ENCODE data around the gene RPL27.

Gene RPL27

DNA sequence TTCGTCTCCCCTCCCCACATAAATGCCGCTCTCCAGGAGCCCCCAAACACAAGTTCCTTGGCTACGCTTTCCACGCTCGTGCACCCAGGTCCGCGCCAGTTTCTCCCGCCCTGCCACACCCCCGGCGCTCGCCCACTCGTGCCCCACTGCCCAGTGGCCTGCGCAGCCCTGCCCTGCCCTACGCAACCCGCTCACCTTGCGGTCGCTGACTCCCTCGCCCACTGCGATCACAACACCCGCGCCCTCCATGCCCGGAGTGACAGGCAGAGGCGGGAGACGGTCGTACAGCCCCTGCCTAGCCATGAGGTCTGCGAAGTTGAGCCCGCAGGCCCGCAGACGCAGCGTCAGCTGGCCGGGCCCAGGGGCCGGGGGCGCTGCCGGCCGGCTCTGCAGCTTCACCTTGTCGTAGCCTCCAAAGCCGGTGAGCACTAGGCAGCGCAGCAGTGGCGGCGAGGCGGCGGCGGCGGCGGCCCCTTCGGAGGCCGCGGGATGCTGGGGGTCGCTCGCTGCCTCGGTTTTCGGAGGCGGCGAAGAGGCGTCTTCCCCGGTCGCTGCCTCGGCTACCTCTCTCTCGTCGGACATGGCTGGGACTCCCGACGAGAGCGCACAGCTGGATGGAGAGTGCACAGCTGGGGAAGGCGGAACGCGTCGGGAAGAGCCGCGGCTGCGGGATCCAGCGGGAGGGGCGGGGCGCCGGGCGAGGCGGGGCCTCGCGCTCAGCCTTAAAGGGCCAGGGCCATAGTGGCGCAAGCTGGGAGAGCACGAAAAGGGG is 23.7 kb downstream of the RPL27 start, which contains the start of gene VAT1:
TSS of gene VAT1 (minus strand) at position 645 of the 772 bp plus-strand sequence. CDS start at position 582, 63 bp downstream.
- peak; percentile 59 for DNase-seq

DNA sequence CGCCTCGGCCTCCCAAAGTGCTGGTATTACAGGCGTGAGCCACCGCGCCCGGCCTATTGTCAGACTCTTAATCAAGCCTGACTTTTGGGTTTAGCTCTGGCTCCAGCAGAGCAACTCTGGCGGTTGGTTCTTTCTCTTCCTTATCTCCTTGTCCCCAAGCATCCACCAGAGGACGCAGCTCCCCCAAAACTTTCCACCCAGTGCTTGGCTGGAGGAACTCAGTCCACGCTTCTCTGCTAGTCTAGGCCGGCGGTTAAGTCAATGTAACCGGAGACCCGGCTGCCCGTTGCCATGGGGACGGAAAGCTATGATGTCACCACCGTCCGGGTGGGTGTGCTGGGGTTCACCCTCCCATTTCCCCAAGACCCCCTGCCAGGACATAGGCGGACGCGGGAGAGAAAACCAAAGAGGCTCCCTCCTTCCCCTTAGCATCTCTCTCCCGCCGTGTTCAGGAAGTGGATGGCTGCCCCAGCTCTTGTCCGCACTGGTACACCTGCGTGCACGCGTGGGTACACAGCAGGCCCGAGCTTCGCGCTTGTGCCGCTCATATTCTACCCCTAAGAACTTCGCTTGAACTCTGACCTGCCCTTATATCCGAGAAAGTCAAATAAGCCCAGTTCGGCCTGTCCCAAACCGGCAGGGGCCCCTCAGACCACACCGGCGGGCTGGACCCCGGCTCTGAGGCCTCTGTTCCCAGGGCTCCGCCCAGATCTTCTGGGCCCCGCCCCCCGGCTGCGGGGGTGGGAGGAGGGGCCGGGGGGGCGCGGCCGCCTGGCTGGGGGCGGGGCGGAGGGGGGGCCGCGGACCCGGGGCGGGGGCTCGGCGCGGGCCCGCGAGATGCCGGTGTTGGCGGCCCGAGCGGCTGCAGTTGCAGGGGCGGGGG is 26.4 kb downstream of the RPL27 start, which contains the start of gene RND2:
TSS of gene RND2 (plus strand) at position 825 of the 883 bp plus-strand sequence. CDS start 117 bp downstream, outside the sequence.
- peak; percentile 64 for DNase-seq

DNA sequence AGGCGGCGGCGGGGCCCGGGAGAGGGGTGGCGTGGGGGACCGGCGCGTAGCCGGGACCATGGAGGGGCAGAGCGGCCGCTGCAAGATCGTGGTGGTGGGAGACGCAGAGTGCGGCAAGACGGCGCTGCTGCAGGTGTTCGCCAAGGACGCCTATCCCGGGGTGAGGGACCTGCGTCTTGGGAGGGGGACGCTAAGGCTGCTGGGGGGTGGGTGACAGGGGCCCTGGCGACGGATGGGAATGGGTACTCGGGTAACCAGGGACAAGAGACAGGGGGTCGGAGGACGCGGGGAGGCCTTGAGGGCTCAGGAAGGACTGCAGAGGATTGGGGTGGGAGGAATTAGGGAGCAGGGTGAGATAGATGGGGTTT is 27.1 kb downstream of the RPL27 start:
- DNase-seq, result no peak

DNA sequence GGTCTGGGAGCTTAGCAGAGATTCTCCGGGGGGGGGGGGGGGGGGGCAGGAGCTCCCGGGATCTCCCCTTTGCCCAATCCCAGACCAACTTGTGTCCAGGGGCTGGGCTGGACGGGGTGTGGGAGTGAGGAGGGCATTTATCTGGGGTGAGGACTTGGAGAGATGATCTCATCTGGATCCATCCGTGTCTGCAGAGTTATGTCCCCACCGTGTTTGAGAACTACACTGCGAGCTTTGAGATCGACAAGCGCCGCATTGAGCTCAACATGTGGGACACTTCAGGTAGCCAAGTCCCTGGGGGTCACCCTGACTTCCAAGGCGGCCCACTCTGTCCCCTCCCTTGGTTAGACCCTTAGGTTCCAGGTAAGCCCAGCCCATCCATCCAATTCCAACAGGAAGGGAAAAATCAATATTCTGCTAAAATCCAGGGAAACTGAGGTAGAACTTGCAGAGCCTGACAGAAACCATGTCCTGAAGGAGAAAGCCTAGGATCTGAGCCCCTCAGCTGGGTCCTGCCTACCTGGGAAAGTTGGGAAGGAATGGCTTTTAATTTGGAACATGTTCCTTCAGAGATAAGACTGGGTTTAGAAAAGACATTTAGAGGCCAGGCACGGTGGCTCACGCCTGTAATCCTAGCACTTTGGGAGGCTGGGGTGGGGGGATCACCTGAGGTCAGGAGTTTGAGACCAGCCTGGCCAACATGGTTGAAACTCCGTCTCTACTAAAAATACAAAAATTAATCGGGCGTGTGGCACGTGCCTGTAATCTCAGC is 27.7 kb downstream of the RPL27 start:
- no peak for DNase-seq

DNA sequence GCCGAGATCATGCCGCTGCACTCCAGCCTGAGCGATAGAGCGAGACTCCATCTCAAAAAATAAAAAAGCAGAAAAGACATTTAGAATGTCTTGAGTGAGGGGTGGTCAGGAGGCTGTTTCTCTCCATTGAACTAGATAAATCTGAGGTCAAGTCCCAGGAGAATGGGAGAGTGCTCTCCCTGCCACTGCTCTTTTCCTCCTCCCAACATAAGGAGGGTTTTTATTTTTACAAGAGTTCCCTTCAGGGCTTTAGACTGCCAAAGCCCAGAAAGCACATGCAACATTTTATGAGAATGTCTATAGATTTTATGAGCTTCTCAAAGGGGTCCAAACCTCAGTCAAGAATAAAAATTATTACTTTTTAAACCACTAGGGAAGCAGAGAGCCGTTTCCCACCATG is 28.4 kb downstream of the RPL27 start:
- DNase-seq, result no peak

DNA sequence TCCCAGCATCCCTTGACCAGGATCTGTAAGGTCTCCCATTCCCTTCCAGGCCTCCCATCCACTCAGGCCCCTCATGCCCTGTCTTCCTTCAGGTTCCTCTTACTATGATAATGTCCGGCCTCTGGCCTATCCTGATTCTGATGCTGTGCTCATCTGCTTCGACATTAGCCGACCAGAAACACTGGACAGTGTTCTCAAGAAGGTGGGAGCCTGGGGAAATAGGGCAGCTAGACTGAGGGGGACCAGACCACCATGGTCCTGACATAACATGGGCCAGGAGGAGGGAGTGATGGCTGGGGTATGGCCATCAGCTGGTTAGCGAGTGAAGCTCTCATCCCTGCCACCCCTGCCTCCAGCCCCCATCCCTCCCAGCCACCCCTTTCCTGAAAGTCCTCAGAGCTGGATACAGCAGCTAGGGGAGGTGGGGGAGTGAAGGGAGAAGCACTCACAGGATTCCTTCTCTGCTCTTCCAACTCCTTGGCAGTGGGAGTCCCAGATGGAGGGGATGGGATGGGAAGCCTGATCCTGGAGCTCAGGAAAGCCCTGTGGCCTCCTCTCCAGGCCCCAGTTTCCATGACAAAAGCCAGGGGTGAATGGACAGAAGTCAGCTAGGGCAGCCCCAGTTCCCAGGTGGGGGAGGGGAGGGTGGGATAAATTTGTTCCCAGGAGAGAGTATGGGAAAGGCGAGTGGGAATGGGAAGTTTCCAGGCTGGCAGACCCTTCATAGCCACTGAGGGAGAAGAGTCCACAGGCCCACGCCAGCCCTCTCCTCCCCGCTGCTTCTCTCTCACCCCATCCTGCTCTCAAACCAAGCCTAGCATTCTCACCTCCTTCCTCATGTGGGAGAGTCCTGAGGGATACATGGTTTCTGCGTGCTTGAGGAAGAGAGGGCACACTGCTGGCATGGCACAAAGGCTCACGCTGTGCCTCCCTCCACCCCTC is 29.1 kb downstream of the RPL27 start:
- DNase-seq, result no peak

DNA sequence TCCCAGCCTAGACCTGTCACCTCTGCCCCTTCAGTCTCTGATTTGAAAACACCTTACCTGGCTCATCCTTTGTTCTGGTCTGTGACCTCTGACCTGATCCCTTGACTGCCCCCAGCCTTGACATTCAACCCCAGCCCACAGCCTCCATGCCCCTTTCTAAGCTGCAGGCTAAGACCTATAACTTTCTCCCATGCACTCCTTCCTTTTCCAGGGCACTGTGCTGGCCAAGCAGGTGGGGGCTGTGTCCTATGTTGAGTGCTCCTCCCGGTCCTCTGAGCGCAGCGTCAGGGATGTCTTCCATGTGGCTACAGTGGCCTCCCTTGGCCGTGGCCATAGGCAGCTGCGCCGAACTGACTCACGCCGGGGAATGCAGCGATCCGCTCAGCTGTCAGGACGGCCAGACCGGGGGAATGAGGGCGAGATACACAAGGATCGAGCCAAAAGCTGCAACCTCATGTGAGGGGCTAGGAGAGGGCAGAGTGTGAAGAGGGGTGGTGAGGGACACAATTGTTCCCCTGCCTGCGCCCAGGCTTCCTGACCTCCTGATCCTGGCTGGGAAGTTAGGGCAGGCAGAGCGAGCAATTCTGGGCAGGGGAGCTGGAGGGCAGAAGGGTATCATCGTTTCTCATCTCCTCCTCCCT is 30.1 kb downstream of the RPL27 start:
- no peak for DNase-seq

DNA sequence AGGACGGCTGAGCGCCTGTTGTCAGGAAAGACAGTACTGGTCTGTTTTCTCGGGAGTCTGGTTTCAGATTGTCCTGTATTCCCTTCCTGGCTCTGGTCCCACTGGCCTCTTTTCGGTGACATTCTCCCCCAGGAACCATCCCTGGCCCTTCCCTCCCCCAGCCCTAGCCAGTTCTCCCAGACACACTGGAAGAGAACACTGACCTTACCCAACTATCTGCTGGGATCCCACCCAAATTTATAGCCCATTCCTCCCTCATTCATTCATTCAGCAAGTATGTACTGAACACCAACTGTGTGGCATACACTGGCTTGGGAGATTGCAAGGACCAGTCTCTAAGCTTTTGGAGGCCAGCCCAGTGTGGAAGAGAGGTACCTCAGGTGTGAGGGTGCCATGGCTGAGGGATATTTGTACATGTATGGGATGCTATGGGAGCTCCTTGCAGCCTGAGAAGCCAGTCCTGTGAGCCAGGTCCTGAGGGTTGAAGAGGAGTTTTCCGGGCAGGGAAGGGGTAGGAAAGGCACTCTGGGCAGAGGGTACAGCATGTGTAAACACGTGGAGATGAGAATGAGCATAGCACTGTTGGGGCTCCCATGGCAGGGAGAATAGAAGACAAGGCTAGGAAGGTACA is 32.0 kb downstream of the RPL27 start:
- DNase-seq, result no peak

DNA sequence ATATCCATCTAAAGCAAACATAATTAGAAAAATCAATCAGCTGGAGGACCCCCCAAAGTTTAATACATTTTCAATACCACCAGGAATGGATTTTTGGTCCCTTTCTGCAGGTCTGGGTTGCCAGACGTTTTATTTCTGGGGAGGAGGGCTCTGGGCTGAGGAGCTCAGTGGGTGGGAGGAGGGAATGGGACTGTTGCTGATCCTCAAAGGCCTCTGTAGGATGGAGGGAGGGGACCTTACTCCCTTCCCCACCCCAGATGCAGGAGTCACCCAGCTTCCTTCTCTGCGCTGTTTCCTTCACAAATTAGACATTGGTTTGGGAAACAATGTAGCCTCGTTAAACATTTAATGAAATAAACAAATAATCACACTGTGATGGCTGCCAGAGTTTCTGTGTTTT is 33.4 kb downstream of the RPL27 start:
- DNase-seq, result no peak

DNA sequence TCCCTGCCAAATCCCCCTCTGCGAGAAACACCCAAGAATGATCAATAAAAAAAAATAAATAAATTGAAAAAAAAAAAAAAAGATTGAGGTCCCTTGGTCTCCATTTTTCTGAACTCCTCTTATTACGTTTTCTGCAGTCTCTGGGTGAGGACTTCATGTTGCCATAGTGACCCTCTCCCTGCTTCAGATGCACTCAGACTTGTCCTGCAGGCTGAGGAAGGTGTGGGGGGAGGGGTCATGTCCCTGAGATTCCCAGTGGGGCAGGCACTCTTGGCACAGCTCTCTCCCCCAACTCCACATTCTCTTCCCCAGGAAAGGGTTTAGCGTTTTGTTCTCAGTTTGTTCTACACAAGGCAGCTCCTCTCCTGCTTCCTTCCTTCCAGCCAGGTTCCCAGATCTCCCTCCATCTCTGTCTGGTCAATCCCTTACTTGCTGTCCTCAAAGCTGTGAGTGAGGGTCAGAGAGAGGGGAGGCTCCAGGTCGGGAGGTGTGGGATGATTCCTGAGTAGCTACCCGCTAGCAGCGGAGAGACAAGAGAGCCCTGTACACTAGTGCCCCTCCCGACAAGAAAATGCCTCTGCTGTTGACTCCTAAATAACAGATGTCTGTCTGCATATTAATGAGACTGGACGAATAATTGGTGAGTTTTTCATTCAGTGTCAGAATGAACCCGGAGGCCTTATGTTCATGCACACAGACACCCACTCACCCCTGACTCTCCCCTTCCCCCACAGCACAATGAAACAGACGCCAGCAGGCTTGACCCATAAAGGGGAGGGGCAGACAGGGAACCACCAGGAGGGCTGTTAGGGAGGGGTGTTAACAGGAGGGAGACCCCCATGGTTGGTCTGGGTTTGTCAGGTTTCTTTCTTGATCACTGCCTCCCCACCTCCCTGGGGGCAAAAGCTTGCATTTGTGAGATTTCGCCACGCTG is 36.0 kb downstream of the RPL27 start:
- DNase-seq, result no peak

DNA sequence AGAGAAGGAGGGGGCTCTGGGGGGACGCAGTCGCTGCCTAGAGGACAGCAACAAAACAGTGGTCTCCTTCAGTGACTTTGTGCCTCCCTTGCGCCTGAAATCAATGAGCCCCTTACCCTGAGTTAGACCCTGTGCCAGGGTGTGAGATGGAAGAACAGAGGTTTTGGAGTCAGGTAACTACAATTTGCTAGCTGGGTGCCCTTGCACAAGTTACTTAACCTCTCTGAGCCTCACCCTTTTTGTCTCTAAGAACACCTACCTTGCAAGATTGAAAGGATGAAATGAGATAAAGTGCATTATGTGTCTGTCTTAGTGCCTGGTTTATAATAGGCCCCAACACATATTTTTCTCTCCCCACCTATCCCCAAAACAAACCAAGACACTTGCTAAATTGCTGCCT is 36.7 kb downstream of the RPL27 start:
- no peak for DNase-seq

DNA sequence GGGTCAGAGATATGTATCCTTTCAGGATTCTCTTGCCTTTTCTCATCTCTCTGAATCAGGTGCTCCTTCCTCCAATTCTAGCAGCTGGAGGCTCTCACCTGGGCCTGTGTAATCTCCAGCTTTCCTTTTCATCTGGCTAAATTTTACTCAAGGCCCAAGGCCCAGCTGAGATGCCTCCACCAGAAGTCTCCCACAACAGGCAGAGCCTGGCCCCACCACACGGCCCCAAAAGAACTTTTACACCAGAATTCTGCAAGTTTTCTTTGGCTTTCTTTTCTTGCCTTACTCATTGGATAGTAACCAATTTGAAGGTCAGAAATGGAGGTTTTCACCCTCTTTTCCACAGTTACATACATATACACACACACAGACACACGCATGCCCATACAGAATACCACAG is 41.4 kb downstream of the RPL27 start:
- no peak for DNase-seq

DNA sequence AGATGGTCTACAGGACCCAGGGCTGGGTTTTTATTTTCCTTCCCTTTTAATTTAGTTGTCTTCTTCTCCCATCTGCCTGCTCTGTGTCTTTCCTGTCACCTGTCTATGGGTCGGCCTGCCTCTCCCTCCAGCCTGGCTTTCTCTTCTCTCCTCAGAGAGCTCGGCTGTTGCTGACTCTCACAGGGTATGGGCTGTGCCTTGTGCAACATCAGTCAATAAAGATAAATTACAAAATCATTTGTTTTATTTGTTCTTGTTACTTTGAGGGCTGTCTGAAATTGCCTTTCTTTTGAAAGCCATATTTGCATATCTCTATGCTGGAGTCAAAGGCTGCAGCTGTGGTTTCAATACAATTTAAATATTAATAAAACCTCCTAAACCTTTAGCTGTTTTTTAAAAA is 42.4 kb downstream of the RPL27 start:
- DNase-seq, result no peak

DNA sequence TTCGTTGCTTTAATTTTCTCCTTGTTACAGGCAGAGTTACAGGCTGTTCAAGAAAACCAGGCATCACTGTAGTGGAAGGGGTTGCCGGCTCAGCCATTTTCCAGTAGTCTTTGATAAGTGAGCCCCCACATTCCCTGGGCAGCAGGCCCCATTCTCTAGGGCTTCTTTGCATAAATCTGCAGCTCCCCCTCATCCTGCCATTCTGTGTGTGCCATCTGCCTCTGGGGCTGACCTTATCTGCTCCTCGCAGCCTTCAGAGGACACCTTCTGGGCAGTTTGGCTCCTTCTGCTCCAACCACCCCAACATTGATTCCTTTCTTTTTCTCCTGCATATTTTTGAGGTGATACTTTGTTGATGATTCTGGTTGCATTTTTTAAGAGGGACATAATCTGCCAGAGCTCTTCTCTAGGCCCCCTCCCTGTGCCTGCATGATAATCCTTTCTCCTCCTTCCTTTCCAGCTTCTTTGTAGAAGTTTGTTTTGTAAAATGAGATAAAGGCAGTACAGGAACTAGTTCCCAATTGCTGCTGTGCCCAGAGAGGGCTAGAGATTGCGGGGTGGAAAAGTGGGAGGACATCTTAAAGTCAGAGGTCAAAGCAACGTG is 43.9 kb downstream of the RPL27 start:
- no peak for DNase-seq

DNA sequence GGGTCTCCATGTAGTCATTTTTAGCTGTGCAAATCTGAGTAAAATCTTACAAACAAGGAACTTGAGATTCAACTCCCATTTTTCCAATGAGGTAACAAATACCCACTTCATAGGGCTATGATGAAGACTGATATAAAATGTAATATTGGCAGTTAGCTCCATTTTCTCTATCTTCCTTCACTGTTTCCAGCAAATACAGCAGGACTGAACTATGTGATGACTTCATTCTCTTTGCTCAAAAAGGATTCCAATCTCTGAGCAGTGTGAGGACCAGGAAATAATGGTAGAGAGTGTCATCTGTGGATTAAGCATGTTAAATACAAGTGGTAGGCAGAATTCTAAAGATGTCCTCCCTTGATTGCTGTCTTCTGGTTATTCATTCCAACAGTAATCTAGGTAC is 45.1 kb downstream of the RPL27 start:
- no peak for DNase-seq

DNA sequence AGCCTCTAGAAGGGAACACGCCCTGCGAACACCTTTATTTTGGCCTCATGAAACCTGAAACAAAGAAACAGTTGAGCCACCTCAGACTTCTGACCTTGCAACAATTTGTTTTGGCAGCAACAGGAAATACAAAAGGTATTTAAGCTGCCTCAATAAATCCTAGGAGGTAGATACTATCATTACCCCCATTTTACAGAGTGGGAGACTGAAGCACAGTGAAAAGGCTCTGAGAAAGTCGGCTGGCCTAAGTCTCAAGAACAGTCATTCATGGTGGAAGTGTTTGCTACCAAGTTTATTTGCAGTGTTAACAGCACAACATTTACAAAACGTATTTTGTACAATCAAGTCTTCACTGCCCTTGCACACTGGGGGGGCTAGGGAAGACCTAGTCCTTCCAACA is 45.8 kb downstream of the RPL27 start:
- no peak for DNase-seq

DNA sequence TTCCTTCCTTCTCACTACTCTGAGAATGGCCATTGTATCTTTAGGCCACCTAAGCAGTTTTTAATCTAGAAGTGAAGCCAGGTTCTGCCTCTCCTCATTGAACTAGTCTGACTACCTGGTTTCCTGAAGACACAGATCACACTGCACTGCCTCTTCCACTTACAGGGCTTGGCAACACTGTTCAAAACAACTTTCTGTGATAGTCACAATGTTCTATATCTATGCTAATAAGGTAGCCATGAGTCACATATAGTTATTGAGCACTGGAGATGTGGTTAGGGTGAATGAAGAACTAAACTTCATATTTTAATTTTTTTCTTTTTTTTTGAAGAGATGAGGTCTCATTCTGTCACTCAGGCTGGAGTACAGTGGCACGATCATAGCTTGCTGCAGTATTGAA is 53.8 kb downstream of the RPL27 start:
- DNase-seq, result no peak

All from activated effector memory CD4-positive, alpha-beta T cell treated with Interleukin-2 at 50 U/mL for 16 hours (primary cell).